Endothelial cell of umbilical vein (primary cell): Measurements from ENCODE around the gene KANSL1. TPM values are rescaled to one million over a fixed set of nuclear protein-coding genes. Genes with fewer than 3 reads are reported as not detected.

ENCODE experiments used
- BruUV-seq: library from RNA; stranded (reverse); fragments of 400-500 nt; replicated peaks from 2 replicates; lab custom pipeline; 2021; lab: Mats Ljungman, UMichigan
- CTCF ChIA-PET: fragments of 300-600, 350-600 bp; sonication (Branson Sonifier 250); formaldehyde crosslinking; loops from one replicate; lab custom pipeline; 2021; ENCODE audit warnings: antibody characterized with exemption, inconsistent platforms; lab: Charles Lee
- POLR2A ChIA-PET: fragments of 300-600, 350-600 bp; sonication (Branson Sonifier 250); formaldehyde crosslinking; loops from one replicate; lab custom pipeline; 2021; ENCODE audit warnings: antibody characterized with exemption, inconsistent platforms; lab: Charles Lee
- DNase-seq: peaks from one replicate; pipeline ENCODE4 v3.0.0-alpha.2; 2011; ENCODE audit warnings: low read depth, low spot score
- FAIRE-seq: peaks from 2 replicates; lab custom pipeline; 2011; peaks lifted over from hg19 to GRCh38; lab: Jason Lieb, UNC
- H2AFZ ChIP-seq: 2 replicates; pipeline ENCODE4 v1.6.0; 2012; ENCODE audit warnings: low read depth, low read length, control low read depth, inconsistent platforms
- H3K27ac ChIP-seq: 2 replicates; pipeline ENCODE4 v1.5.1; 2011; ENCODE audit warnings: low read depth, mild to moderate bottlenecking, control low read depth, low read length, moderate library complexity; ENCODE audit not compliant: insufficient read depth
- H3K27me3 ChIP-seq, 2 experiments: 2 replicates each; pipeline versions ENCODE4 v1.6.0 to v1.6.1; 2011; ENCODE audit warnings: low read length in 2 of 2, mixed read lengths in 1 of 2; ENCODE audit not compliant: control insufficient read depth in 2 of 2, insufficient read depth in 2 of 2
- H3K36me3 ChIP-seq, 2 experiments: 2 replicates in 1 of 2; 3 replicates in 1 of 2; pipeline ENCODE4 v1.5.1; 2011; ENCODE audit warnings: low read length in 2 of 2, mild to moderate bottlenecking in 1 of 2, moderate library complexity in 1 of 2; ENCODE audit not compliant: control insufficient read depth in 2 of 2, insufficient read depth in 2 of 2; ENCODE audit errors: extremely low read depth in 1 of 2
- H3K4me1 ChIP-seq: 3 replicates; pipeline ENCODE4 v1.5.1; 2011; ENCODE audit warnings: mild to moderate bottlenecking, low read length; ENCODE audit not compliant: control insufficient read depth, insufficient read depth; ENCODE audit errors: extremely low read depth
- H3K4me2 ChIP-seq: 2 replicates; pipeline ENCODE4 v1.6.1; 2011; ENCODE audit warnings: low read length, control low read depth, mixed read lengths; ENCODE audit not compliant: insufficient read depth
- H3K4me3 ChIP-seq, 3 experiments: fragments of 200-600 bp in 1 of 3; sonication (generic), shearing (Covaris generic) in 1 of 3; replicated peaks in 1 of 3; 2 replicates each; pipeline ENCODE4 v1.5.1; 2011 to 2016; ENCODE audit warnings: control low read depth in 3 of 3, low read length in 3 of 3, mild to moderate bottlenecking in 2 of 3, inconsistent platforms in 1 of 3, low read depth in 1 of 3, moderate library complexity in 1 of 3; ENCODE audit not compliant: insufficient read depth in 1 of 3
- H3K79me2 ChIP-seq: 2 replicates; pipeline ENCODE4 v1.6.0; 2012; ENCODE audit warnings: low read length, inconsistent platforms; ENCODE audit not compliant: control insufficient read depth, insufficient read depth
- H3K9ac ChIP-seq: replicated peaks from 2 replicates; pipeline ENCODE3; 2011; ENCODE audit warnings: low read length, control low read depth; ENCODE audit not compliant: insufficient read depth; ENCODE audit errors: extremely low read depth
- H3K9me1 ChIP-seq: replicated peaks from 3 replicates; pipeline ENCODE4 v1.6.0; 2011; ENCODE audit warnings: mild to moderate bottlenecking, low read length; ENCODE audit not compliant: control insufficient read depth, insufficient read depth; ENCODE audit errors: extremely low read depth
- H3K9me3 ChIP-seq: replicated peaks from 2 replicates; pipeline ENCODE4 v1.5.1; 2012; ENCODE audit warnings: low read length, inconsistent platforms; ENCODE audit not compliant: control insufficient read depth, insufficient read depth
- H4K20me1 ChIP-seq: replicated peaks from 2 replicates; pipeline ENCODE3; 2011; ENCODE audit warnings: mild to moderate bottlenecking, low read length; ENCODE audit not compliant: control insufficient read depth, insufficient read depth; ENCODE audit errors: extremely low read depth
- EZH2 ChIP-seq: IDR thresholded peaks from 2 replicates; pipeline ENCODE4 v1.6.1; 2012; ENCODE audit warnings: borderline replicate concordance, low read depth, mild to moderate bottlenecking, moderate library complexity, low read length, inconsistent platforms; ENCODE audit not compliant: severe bottlenecking
- FOS ChIP-seq: IDR thresholded peaks from 2 replicates; pipeline ENCODE4 v1.6.1; 2011; ENCODE audit warnings: mild to moderate bottlenecking, low read length, moderate library complexity, borderline replicate concordance; ENCODE audit not compliant: insufficient read depth
- GATA2 ChIP-seq: IDR thresholded peaks from 2 replicates; pipeline ENCODE4 v1.7.0; 2011; ENCODE audit warnings: low read depth, mild to moderate bottlenecking, moderate library complexity, mixed read lengths, low read length; ENCODE audit not compliant: insufficient read length, insufficient read depth
- JUN ChIP-seq: IDR thresholded peaks from 2 replicates; pipeline ENCODE4 v1.6.1; 2011; ENCODE audit warnings: borderline replicate concordance, low read depth; ENCODE audit not compliant: insufficient read length, insufficient read depth
- MAX ChIP-seq: IDR thresholded peaks from 2 replicates; pipeline ENCODE4 v1.6.1; 2011; ENCODE audit not compliant: insufficient read depth, insufficient read length
- MYC ChIP-seq: IDR thresholded peaks from one replicate; pipeline ENCODE4 v1.6.1; 2011; ENCODE audit warnings: mild to moderate bottlenecking, low read depth, low read length
- POLR2A ChIP-seq: IDR thresholded peaks from 2 replicates; pipeline ENCODE4 v1.6.1; 2012; ENCODE audit warnings: low read depth, mild to moderate bottlenecking, control low read depth, low read length
- POLR2AphosphoS5 ChIP-seq: IDR thresholded peaks from 2 replicates; pipeline ENCODE4 v1.6.1; 2012; ENCODE audit warnings: low read depth, mild to moderate bottlenecking, control low read depth, low read length, moderate library complexity; ENCODE audit not compliant: insufficient read depth
- dilution Hi-C: fragments of 300-500 bp; cut with MboI; formaldehyde crosslinking; loops from one replicate; pipeline ENCODE4 v1.15.0; 2019; ENCODE audit warnings: low sequenced_read_pairs; ENCODE audit not compliant: extremely low pct_ligation_motif_present
- intact Hi-C: fragments of 100-400 bp; cut with micrococcal nuclease; formaldehyde crosslinking; loops from one replicate; pipeline ENCODE4 v1.10.0; 2022
- polyA plus RNA-seq, 4 experiments: library from polyadenylated mRNA; depleted of rRNA in 3 of 4; stranded (reverse) in 3 of 4; unstranded in 1 of 4; fragments of >200 nt; gene quantifications; 2 replicates each; pipeline versions ENCODE4 v1.2.1 to v1.2.3, GENCODE V29; 2011 to 2012; ENCODE audit warnings: missing spikeins in 1 of 4
- total RNA-seq: library from RNA; stranded (reverse); gene quantifications from 2 replicates; pipeline ENCODE4 v1.2.3, GENCODE V29; 2021
- TF ChIP-seq, protein P1 (sequence below), 2 donors: IDR thresholded peaks; 1 replicate in 1 of 2; 2 replicates in 1 of 2; pipeline ENCODE4 v1.5.1; 2011; ENCODE audit warnings: low read length in 2 of 2, mild to moderate bottlenecking in 2 of 2, moderate library complexity in 2 of 2, control low read depth in 1 of 2, inconsistent platforms in 1 of 2, low read depth in 1 of 2; ENCODE audit not compliant: insufficient read depth in 1 of 2; ENCODE audit errors: extremely low read depth in 1 of 2

The KANSL1 gene
- total and polyA plus RNA-seq, 2 donors (not counting 3 experiments of a cell fraction or from before 2014, with no cell fraction given), result 29.1 to 74.0 TPM

DNA sequence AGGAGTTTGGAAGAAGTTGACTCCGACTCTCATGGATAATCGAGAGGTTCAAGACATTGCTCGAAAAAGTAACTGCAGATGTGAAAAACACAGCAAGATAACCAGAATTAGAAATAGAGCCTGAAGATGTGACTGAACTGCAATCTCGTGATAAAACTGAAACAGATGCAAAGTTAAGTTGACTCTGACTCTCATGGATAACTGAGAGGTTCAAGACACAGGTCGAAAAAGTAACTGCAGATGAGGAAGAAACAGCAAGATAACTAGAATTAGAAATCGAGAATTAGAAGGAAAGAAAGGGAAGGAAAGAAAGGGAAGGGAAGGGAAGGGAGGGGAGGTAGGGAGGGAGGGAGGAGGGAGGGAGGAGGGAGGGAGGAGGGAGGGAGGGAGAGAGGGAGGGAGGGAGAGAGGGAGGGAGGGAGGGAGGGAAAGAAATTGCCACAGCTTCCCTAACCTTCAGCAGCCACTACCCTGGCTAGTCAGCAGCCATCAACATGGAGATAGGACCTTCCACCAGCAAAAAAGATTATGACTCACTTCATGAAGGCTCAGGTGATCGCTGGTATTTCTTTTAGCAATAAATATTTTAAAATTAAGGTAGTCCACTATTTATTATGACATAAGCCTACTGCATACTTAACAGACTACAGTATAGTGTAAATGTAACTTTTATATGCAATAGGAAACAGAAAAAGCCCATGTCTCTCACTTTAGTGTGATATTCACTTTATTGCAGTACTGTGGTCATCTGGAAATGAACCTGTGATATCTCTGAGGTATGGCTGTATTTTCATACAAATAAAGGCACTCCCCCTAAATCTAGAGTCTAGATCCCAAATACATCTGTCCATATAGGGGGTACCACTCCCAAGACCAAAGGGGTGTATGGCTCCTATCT is 68.3 kb downstream of the KANSL1 start:
- no peak for FAIRE-seq
- H3K9me1 ChIP-seq, result no peaks in the 10 kb centered on the region
- H3K9ac ChIP-seq, result no peak overlapping the region
- peaks cover 5% of the 10 kb centered on the region for H3K4me1 ChIP-seq
- TF ChIP-seq POLR2A (no peak), FOS (no peak), EZH2 (no peak), GATA2 (no peak), POLR2AphosphoS5 (no peak), JUN (no peak), MAX (no peak), MYC (no peak)
- TF ChIP-seq, protein P1, sequence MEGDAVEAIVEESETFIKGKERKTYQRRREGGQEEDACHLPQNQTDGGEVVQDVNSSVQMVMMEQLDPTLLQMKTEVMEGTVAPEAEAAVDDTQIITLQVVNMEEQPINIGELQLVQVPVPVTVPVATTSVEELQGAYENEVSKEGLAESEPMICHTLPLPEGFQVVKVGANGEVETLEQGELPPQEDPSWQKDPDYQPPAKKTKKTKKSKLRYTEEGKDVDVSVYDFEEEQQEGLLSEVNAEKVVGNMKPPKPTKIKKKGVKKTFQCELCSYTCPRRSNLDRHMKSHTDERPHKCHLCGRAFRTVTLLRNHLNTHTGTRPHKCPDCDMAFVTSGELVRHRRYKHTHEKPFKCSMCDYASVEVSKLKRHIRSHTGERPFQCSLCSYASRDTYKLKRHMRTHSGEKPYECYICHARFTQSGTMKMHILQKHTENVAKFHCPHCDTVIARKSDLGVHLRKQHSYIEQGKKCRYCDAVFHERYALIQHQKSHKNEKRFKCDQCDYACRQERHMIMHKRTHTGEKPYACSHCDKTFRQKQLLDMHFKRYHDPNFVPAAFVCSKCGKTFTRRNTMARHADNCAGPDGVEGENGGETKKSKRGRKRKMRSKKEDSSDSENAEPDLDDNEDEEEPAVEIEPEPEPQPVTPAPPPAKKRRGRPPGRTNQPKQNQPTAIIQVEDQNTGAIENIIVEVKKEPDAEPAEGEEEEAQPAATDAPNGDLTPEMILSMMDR (IDR thresholded peaks at IDR 0.05; ENCODE audit: extremely low read depth in 1 of 2, insufficient read depth in 1 of 2, low read depth in 1 of 2, low read length in 2 of 2), result no peak
- H3K79me2 ChIP-seq, result peaks cover 98% of the 10 kb centered on the region
- H3K27ac ChIP-seq, result no peak overlapping the region
- peaks cover 66% of the 10 kb centered on the region for H4K20me1 ChIP-seq
- intact Hi-C loops (no loop called here), dilution Hi-C loops (no loop called here)
- H3K27me3 ChIP-seq, result no peaks in the 10 kb centered on the region
- no peaks in the 10 kb centered on the region for H3K36me3 ChIP-seq
- H3K4me2 ChIP-seq, result no peak overlapping the region
- no peak overlapping the region for H3K4me3 ChIP-seq
- ChIA-PET POLR2A (no interaction called here), CTCF (interaction anchor here (2.8 kb wide), 1 partner anchor 69 kb away, joined by 12 read pairs; the partner anchor contains the start of gene KANSL1)
- H2AFZ ChIP-seq, result no peak overlapping the region
- no peaks in the 10 kb centered on the region for H3K9me3 ChIP-seq
- no TSS peak for BruUV-seq
- no peak for DNase-seq
